Measurements from ENCODE around the gene RPL13. TPM values are rescaled to one million over a fixed set of nuclear protein-coding genes. Genes with fewer than 3 reads are reported as not detected.
"Not testable (repeated sequence)": the region's sequence is repeated elsewhere in the genome, so short reads cannot be mapped to it uniquely, and the experiment has no call there.

Gene RPL13
- total RNA-seq, 1 donor from 2014 or later: 2,182 TPM

- intact Hi-C loops (cut with micrococcal nuclease): no loop called here
These were observed 15.0 kb downstream of the RPL13 start, which contains the start of gene CPNE7 for GRCh38 chr16:89575247-89576152. Gene CPNE7 (plus strand): TSS chr16:89575758. CDS start chr16:89575898, 140 bp downstream.

- intact Hi-C loops (cut with micrococcal nuclease): no loop called here
These were observed 15.9 kb downstream of the RPL13 start for GRCh38 chr16:89576153-89577054.

- intact Hi-C loops (cut with micrococcal nuclease): no loop called here
These were observed 16.7 kb downstream of the RPL13 start for GRCh38 chr16:89577055-89577759.

- intact Hi-C loops (cut with micrococcal nuclease): no loop called here
These were observed 18.9 kb downstream of the RPL13 start for GRCh38 chr16:89579351-89579750.

- intact Hi-C loops (cut with micrococcal nuclease): no loop called here
These were observed 20.7 kb downstream of the RPL13 start for GRCh38 chr16:89581045-89581695.

- intact Hi-C loops (cut with micrococcal nuclease): no loop called here
These were observed 21.5 kb downstream of the RPL13 start for GRCh38 chr16:89581861-89582563.

GRCh38 chr16:89582614-89583196 is 22.2 kb downstream of the RPL13 start:
- intact Hi-C loops (cut with micrococcal nuclease): no loop called here

GRCh38 chr16:89583197-89583894 is 22.9 kb downstream of the RPL13 start:
- intact Hi-C loops (cut with micrococcal nuclease): no loop called here

GRCh38 chr16:89583895-89584644 is 23.6 kb downstream of the RPL13 start:
- intact Hi-C loops (cut with micrococcal nuclease): no loop called here

- intact Hi-C loops (cut with micrococcal nuclease): no loop called here
These were observed 24.5 kb downstream of the RPL13 start for GRCh38 chr16:89584768-89585549.

- intact Hi-C loops (cut with micrococcal nuclease): no loop called here
These were observed 25.7 kb downstream of the RPL13 start for GRCh38 chr16:89586218-89586617.

- intact Hi-C loops (cut with micrococcal nuclease): no loop called here
These were observed 26.4 kb downstream of the RPL13 start for GRCh38 chr16:89586853-89587252.

- intact Hi-C loops (cut with micrococcal nuclease): not testable (repeated sequence)
These were observed 27.2 kb downstream of the RPL13 start for GRCh38 chr16:89587676-89588075.

GRCh38 chr16:89588413-89589109 is 28.1 kb downstream of the RPL13 start:
- intact Hi-C loops (cut with micrococcal nuclease): no loop called here

GRCh38 chr16:89589241-89589926 is 28.9 kb downstream of the RPL13 start:
- intact Hi-C loops (cut with micrococcal nuclease): no loop called here

- intact Hi-C loops (cut with micrococcal nuclease): no loop called here
These were observed 33.4 kb downstream of the RPL13 start for GRCh38 chr16:89593841-89594240.

All from T-helper 2 cell treated with Interferon-gamma antibody and Interleukin-4, amounts not matched to agents 100 ng/mL and 5 ng/mL, for 36 hours (primary cell).